GM12875 (cell line): Measurements from ENCODE around the gene CCDC27.

Experiments used
- H3K4me3 ChIP-seq: one replicate; pipeline ENCODE4 v1.5.1; 2011; ENCODE audit warnings: low read depth, low read length, control low read depth
- TF ChIP-seq, protein P1 (sequence below): IDR thresholded peaks from 2 replicates; pipeline ENCODE4 v1.5.1; 2011; ENCODE audit warnings: low read depth, mild to moderate bottlenecking, control low read depth, inconsistent platforms, low read length, moderate library complexity, borderline replicate concordance; ENCODE audit not compliant: insufficient read depth

Gene CCDC27

DNA sequence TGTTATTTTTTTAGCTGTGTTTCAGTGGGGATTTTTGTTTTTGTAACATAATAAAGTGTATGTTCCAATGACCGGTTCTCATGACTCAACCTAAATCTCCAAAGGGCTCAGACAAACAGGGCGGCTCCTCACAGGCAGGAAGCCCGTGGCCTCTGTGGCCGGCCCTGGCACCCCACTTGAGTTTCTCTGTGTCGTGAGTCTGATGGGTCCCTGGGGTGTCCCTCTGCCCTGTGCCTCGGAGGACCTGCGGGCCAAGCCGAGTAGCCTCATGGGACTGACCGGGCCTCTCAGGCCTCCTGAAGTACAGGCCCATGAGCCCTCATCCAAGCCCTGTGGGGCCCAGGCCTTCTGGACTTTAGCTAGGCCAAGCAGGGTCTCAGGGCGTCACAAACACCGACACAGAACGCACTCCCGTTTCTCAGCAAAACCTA is 16.1 kb upstream of the CCDC27 start:
- TF ChIP-seq, protein P1, sequence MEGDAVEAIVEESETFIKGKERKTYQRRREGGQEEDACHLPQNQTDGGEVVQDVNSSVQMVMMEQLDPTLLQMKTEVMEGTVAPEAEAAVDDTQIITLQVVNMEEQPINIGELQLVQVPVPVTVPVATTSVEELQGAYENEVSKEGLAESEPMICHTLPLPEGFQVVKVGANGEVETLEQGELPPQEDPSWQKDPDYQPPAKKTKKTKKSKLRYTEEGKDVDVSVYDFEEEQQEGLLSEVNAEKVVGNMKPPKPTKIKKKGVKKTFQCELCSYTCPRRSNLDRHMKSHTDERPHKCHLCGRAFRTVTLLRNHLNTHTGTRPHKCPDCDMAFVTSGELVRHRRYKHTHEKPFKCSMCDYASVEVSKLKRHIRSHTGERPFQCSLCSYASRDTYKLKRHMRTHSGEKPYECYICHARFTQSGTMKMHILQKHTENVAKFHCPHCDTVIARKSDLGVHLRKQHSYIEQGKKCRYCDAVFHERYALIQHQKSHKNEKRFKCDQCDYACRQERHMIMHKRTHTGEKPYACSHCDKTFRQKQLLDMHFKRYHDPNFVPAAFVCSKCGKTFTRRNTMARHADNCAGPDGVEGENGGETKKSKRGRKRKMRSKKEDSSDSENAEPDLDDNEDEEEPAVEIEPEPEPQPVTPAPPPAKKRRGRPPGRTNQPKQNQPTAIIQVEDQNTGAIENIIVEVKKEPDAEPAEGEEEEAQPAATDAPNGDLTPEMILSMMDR: no peak
- no peak overlapping the region for H3K4me3 ChIP-seq

DNA sequence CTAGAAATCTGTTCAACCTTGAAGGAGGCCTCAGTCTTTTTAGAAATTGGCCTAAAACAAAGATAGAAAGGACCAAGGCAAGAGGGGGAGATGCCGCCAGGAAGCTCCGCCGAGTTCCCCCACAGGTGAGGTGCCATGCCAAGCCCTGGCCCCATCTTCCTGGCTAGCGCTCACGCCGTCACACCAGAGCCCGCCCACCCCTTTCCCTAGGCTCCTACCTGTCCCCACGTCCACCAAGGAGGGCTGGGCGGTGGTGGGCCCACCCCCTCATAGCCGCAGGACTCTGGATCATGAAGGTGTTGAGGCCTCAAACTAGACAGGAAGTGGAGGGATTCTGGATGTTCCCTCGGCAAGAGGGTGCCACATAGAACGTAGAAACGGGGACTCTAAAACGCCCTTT is 15.5 kb upstream of the CCDC27 start:
- H3K4me3 ChIP-seq: no peak overlapping the region
- TF ChIP-seq, protein P1: no peak

DNA sequence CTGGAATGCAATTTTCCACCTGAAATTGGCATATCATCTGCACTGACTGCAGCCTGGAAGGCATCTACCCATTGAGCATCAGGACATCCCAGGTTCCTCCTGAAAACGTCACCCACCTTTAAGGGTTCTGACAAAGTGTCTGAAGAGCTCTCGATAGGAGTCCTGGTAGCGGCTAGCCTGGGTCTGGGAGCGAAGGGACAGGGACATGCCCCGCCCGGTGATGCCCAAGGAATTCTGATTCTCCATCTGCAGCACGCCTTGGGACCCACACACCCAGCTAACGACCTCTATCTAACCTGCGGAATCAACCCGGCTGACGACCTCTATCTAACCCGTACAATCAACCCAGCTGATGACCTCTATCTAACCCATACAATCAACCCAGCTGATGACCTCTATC is 13.3 kb upstream of the CCDC27 start:
- TF ChIP-seq, protein P1: no peak
- no peak overlapping the region for H3K4me3 ChIP-seq

DNA sequence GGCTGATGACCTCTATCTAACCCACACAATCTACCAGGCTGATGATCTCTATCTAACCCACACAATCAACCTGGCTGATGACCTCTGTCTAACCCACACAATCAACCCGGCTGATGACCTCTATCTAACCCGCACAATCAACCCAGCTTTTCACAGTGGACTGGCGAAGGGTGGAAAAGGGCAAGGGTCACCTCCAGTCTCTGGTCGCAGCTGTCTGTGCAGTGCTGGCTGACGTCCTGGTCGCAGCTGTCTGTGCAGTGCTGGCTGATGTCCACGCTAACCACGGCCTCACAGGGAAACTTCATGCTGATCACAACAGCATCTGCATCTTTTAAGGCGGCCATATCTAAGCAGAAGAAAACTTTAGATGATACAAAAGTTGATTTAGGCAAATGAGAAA is 12.2 kb upstream of the CCDC27 start:
- TF ChIP-seq, protein P1: no peak
- H3K4me3 ChIP-seq: no peak overlapping the region

DNA sequence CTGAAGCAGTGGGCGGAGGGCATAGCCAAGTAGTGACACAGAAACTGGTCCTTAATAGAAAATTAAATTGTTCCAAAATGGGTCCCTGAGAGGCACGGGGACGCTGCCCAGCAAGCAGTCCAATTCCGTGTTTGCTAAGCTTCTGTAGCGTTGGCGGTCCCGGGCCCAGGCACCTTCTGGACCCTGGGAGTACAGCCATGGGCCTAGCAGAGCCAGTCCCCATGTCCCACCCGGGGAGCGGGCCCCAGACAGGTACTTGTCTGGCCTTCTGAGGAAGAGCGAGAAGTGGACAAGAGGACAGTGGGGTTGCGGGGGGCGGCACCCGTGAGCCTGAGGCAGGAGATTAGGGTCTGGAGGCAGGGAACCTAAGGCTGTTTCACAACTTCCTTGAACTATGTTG is 11.5 kb upstream of the CCDC27 start:
- TF ChIP-seq, protein P1: no peak
- no peak overlapping the region for H3K4me3 ChIP-seq

DNA sequence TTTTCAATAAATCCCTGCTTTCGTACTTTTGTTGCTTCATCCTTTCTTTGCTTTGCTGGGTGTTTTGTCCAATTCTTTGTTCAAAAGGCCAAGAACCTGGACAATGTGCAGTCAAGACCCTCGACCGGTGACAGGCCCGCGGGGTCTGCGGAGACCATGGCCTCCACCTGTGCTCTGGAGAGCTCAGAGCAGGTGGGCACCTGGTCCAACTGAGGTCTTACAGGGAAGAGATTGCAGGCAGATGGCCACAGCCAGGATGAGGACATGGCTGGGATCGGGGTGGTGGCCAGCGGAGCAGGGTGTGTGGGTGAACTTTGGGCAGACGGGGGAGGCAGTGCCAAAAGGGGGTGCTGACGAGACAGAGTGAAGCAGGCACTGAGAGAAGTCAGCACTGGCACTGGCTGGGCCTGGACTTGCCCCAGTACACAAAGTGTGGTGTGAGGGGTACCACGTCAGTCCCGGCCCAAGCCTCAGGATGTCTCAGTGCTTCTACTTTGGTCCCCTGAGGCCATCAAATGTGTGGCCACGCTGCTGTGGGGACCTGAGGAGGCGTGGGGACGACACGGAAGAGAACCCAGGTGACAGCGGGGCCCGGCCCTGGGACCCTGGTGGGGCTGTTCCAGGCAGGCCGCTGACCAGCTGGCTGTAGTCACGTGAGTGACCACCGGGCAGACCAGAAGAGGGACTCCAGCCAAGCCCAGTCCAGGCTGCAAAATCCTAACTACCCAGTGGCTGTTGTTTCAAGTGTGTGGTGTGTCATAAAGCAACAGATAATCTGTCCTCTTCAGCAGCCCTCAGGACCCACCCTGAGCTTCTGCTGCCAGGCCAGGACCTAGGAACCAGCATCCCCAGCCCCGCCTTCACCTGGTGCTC is 10.4 kb upstream of the CCDC27 start:
- no peak overlapping the region for H3K4me3 ChIP-seq
- TF ChIP-seq, protein P1: no peak

DNA sequence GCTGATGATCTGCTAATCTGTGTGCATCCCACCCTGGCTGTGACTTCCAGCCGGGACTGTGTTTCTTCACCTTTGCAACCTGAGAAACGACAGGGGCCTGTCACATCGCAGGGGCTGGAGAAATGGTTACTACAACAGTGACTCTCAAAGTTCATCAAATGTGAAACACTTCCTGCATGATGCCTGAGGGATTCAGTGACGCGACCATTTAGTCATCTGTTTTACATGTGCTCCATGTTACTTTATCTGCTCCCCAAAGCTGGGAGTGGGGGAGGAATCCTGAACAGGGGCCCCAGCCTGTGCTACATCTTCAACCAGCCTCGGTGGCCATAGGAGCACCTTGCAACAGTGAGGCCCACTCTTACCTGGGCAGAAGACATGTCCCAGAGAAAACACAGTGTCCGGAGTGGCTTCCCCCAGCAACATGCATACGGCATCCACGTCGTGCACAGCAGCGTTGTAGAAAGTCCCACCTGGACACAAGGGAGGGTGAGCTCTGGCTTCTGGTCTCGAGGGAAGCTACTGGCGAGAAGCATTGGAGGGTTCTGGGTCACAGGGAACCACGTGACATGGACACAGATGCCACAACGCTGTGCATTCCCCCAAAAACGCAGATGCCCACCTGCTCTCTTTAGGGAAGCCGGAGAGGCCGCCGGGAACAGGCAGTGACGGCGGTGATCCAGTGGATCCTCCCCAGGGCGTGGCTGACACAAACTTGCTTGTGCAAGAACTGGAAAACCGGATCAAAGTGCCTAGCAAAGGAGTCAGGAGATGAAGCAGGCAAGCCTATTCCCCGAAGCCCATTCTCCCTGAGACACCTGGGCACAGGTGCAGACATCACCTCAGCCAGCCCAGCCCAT is 9.6 kb upstream of the CCDC27 start:
- TF ChIP-seq, protein P1: no peak
- H3K4me3 ChIP-seq: no peak overlapping the region
